Measurements from ENCODE around the gene TSPAN13.

TSPAN13 gene

DNA sequence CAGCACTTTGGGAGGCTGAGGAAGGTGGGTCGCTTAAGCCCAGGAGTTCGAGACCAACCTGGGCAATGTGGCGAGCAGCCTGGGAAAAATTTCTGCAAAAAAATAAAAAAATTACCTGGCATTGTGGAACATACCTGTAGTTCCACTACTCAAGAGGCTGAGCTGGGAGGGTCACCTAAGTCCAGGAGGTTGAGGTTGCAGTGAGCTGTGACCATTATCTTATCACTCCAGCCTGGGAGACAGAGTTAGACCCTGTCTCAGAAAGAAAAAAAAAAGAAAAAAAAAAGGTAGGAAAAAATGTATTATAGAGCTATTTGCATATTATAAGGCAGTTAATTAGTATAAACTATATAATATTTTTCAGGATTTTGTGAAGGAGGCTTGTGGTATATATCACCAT is 11.0 kb upstream of the TSPAN13 start:
- no peak overlapping the region for H3K4me3 ChIP-seq (ENCODE audit: low read length)
- H3K9me3 ChIP-seq (ENCODE audit: control insufficient read depth, low read depth, low read length): no peaks in the 10 kb centered on the region
- H3K9ac ChIP-seq (ENCODE audit: low read length): no peak overlapping the region
- H3K4me1 ChIP-seq (ENCODE audit: control insufficient read depth, low read depth, low read length): peaks cover 18% of the 10 kb centered on the region
- H3K27ac ChIP-seq (ENCODE audit: low read length): no peak overlapping the region
- no peaks in the 10 kb centered on the region for H3K27me3 ChIP-seq (ENCODE audit: control insufficient read depth, insufficient read depth, low read length)
- no peaks in the 10 kb centered on the region for H3K36me3 ChIP-seq (ENCODE audit: control insufficient read depth, low read depth, low read length)

GRCh38 chr7:16743236-16743635 is 10.3 kb upstream of the TSPAN13 start:
- H3K9me3 ChIP-seq (ENCODE audit: control insufficient read depth, low read depth, low read length): no peaks in the 10 kb centered on the region
- no peak overlapping the region for H3K27ac ChIP-seq (ENCODE audit: low read length)
- peaks cover 15% of the 10 kb centered on the region for H3K4me1 ChIP-seq (ENCODE audit: control insufficient read depth, low read depth, low read length)
- H3K4me3 ChIP-seq (ENCODE audit: low read length): no peak overlapping the region
- H3K36me3 ChIP-seq (ENCODE audit: control insufficient read depth, low read depth, low read length): no peaks in the 10 kb centered on the region
- no peaks in the 10 kb centered on the region for H3K27me3 ChIP-seq (ENCODE audit: control insufficient read depth, insufficient read depth, low read length)
- H3K9ac ChIP-seq (ENCODE audit: low read length): no peak overlapping the region

GRCh38 chr7:16744518-16745250 is 8.9 kb upstream of the TSPAN13 start:
- Histone ChIP-seq H3K27ac (ENCODE audit: low read length) (no peak overlapping the region), H3K9ac (ENCODE audit: low read length) (no peak overlapping the region), H3K4me3 (ENCODE audit: low read length) (no peak overlapping the region), H3K4me1 (ENCODE audit: control insufficient read depth, low read depth, low read length) (peaks cover 15% of the 10 kb centered on the region), H3K27me3 (ENCODE audit: control insufficient read depth, insufficient read depth, low read length) (no peaks in the 10 kb centered on the region), H3K9me3 (ENCODE audit: control insufficient read depth, low read depth, low read length) (no peaks in the 10 kb centered on the region), H3K36me3 (ENCODE audit: control insufficient read depth, low read depth, low read length) (no peaks in the 10 kb centered on the region)

DNA sequence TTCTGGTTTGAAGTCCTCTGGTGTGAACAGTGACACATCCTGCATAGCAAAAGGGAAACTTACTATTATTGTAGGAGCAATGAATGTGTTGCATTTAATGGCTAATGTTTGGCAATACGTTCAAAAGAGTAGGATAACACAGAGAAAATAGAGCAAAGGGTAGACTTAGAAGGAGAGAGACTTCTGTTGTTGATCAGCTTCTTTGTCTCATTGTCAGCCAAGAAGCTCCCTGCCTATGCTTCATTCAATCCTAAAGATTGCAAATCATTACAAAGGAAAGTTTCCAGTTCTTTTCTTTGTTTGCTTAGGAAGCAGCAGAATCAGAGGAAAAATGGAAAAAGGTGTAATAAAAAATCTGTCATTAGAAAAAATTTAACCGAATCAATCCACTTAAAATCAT is 7.9 kb upstream of the TSPAN13 start:
- Histone ChIP-seq H3K4me1 (ENCODE audit: control insufficient read depth, low read depth, low read length) (peaks cover 15% of the 10 kb centered on the region), H3K4me3 (ENCODE audit: low read length) (no peak overlapping the region), H3K36me3 (ENCODE audit: control insufficient read depth, low read depth, low read length) (no peaks in the 10 kb centered on the region), H3K9ac (ENCODE audit: low read length) (no peak overlapping the region), H3K27me3 (ENCODE audit: control insufficient read depth, insufficient read depth, low read length) (no peaks in the 10 kb centered on the region), H3K27ac (ENCODE audit: low read length) (no peak overlapping the region), H3K9me3 (ENCODE audit: control insufficient read depth, low read depth, low read length) (no peaks in the 10 kb centered on the region)

GRCh38 chr7:16747102-16747501 is 6.5 kb upstream of the TSPAN13 start:
- Histone ChIP-seq H3K27ac (ENCODE audit: low read length) (no peak overlapping the region), H3K9ac (ENCODE audit: low read length) (no peak overlapping the region), H3K9me3 (ENCODE audit: control insufficient read depth, low read depth, low read length) (no peaks in the 10 kb centered on the region), H3K4me3 (ENCODE audit: low read length) (no peak overlapping the region), H3K27me3 (ENCODE audit: control insufficient read depth, insufficient read depth, low read length) (no peaks in the 10 kb centered on the region), H3K4me1 (ENCODE audit: control insufficient read depth, low read depth, low read length) (peaks cover 15% of the 10 kb centered on the region), H3K36me3 (ENCODE audit: control insufficient read depth, low read depth, low read length) (no peaks in the 10 kb centered on the region)

DNA sequence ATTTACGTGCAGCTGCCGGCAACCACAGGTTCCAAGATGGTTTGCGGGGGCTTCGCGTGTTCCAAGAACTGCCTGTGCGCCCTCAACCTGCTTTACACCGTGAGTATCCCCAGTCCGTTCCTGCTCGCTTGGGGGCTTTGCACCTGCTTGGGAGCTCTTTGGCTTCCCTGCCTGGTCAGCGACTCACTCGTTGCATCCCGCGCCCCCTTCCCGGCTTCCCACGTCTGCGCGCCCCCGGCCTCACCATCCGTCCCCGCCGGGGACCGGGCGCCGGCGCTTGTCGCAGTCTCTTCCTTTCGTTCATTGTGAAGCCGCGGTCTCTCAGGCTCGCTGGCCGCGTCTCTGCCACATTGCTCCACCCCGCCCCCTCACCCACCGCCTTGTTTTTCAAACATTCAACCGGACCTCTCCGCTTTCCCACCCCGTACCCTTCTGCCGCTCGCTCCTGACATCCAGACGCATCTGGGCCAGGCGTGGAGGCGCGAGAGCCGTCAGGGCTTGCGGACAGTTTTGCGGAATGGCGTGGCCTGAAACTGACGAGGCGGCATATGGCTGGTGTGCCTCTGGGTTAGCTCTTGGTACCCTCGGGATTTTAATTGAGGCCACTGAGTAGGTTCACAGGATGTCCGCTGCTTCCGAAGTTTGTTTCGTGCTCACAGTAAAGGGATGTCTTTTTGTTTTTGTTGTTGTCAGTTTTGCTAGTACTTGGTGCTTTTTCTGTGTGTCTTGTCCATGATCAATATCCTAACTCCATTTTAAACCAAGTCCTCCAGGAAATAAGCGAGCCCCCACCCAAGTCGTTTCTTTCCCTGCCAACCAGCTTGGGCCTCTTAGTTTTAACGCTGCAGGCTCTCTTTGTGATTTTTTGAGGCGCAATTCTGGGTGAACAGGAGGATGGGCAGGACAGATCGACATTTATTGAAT is 639 bp downstream of the TSPAN13 start:
- H3K27ac ChIP-seq (ENCODE audit: low read length): no peak overlapping the region
- peak overlapping the region; percentile 79 for H3K9ac ChIP-seq (ENCODE audit: low read length)
- H3K36me3 ChIP-seq (ENCODE audit: control insufficient read depth, low read depth, low read length): no peaks in the 10 kb centered on the region
- peaks cover 13% of the 10 kb centered on the region for H3K27me3 ChIP-seq (ENCODE audit: control insufficient read depth, insufficient read depth, low read length)
- H3K9me3 ChIP-seq (ENCODE audit: control insufficient read depth, low read depth, low read length): no peaks in the 10 kb centered on the region
- H3K4me1 ChIP-seq (ENCODE audit: control insufficient read depth, low read depth, low read length): peaks cover 11% of the 10 kb centered on the region
- peak overlapping the region; percentile 91 for H3K4me3 ChIP-seq (ENCODE audit: low read length)

GRCh38 chr7:16754856-16755317 is 1.3 kb downstream of the TSPAN13 start:
- peak overlapping the region; percentile 91 for H3K4me3 ChIP-seq (ENCODE audit: low read length)
- H3K9me3 ChIP-seq (ENCODE audit: control insufficient read depth, low read depth, low read length): no peaks in the 10 kb centered on the region
- peaks cover 11% of the 10 kb centered on the region for H3K4me1 ChIP-seq (ENCODE audit: control insufficient read depth, low read depth, low read length)
- peaks cover 13% of the 10 kb centered on the region for H3K27me3 ChIP-seq (ENCODE audit: control insufficient read depth, insufficient read depth, low read length)
- no peaks in the 10 kb centered on the region for H3K36me3 ChIP-seq (ENCODE audit: control insufficient read depth, low read depth, low read length)
- no peak overlapping the region for H3K27ac ChIP-seq (ENCODE audit: low read length)
- H3K9ac ChIP-seq (ENCODE audit: low read length): peak overlapping the region; percentile 79

GRCh38 chr7:16755397-16755796 is 1.8 kb downstream of the TSPAN13 start:
- H3K9ac ChIP-seq (ENCODE audit: low read length): no peak overlapping the region
- no peaks in the 10 kb centered on the region for H3K9me3 ChIP-seq (ENCODE audit: control insufficient read depth, low read depth, low read length)
- H3K36me3 ChIP-seq (ENCODE audit: control insufficient read depth, low read depth, low read length): no peaks in the 10 kb centered on the region
- H3K27me3 ChIP-seq (ENCODE audit: control insufficient read depth, insufficient read depth, low read length): peaks cover 13% of the 10 kb centered on the region
- peaks cover 11% of the 10 kb centered on the region for H3K4me1 ChIP-seq (ENCODE audit: control insufficient read depth, low read depth, low read length)
- H3K4me3 ChIP-seq (ENCODE audit: low read length): peak overlapping the region; percentile 91
- H3K27ac ChIP-seq (ENCODE audit: low read length): no peak overlapping the region

DNA sequence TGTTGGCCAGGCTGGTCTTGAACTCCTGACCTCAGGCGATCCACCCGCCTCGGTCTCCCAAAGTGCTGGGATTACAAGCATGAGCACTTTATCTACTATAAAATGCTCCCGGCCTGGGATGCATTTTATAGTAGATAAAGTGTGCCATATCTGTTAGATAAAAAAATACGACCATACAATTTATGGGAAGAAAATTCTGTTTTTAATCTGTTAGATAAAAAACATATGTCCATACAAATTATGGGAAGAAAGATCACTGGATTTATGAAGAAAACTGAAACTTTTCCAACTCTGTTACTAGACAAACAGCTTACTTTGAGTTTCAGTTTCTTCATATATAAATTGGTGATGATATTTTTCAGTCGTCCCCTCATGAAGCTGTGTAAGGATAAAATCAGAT is 4.5 kb downstream of the TSPAN13 start:
- H3K4me1 ChIP-seq (ENCODE audit: control insufficient read depth, low read depth, low read length): peaks cover 11% of the 10 kb centered on the region
- no peaks in the 10 kb centered on the region for H3K9me3 ChIP-seq (ENCODE audit: control insufficient read depth, low read depth, low read length)
- H3K4me3 ChIP-seq (ENCODE audit: low read length): no peak overlapping the region
- no peak overlapping the region for H3K27ac ChIP-seq (ENCODE audit: low read length)
- H3K27me3 ChIP-seq (ENCODE audit: control insufficient read depth, insufficient read depth, low read length): peaks cover 13% of the 10 kb centered on the region
- no peak overlapping the region for H3K9ac ChIP-seq (ENCODE audit: low read length)
- H3K36me3 ChIP-seq (ENCODE audit: control insufficient read depth, low read depth, low read length): no peaks in the 10 kb centered on the region

DNA sequence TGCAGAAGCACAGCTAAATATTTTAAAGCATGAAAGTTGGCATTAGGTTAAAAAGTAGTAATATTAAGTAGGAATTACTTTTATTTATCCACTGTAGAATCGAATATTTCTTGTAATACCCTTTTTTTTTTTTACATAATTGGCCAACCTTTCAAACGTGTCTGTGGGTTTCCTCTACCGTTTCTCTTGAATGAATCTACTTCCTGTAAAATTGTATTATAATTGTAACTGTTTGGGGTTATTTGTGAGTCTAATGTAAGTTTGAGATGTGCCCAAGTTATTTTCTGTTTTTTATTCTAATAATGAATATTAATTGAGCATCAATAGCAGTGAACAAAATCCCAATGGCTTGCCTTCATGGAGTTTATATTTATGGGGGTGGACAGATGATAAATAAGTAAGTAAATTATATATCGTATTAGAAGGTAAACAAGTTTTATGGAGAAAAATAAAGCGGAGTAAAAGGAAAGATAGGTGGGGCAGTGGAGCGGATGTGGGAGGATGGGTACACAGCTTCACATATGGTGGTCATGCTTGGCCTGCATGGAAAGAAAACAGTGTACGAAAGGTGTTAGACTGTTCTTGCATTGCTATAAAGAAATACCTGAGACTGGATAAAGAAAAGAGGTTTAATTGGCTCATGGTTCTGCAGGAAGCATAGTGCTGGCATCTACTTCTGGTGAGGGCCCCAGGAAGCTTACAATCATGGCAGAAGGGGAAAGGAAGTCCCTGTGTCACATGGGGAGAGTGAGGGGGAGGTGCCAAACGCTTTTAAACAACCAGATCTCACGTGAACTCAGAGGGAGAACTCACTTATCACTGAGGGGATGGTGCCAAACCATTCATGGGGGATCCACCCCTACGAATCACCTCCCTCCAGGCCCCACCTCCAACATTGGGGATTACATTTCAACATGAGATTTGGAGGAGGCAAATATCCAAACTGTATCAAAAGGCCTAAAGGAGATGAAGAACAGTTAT is 5.4 kb downstream of the TSPAN13 start:
- no peaks in the 10 kb centered on the region for H3K36me3 ChIP-seq (ENCODE audit: control insufficient read depth, low read depth, low read length)
- no peak overlapping the region for H3K9ac ChIP-seq (ENCODE audit: low read length)
- no peaks in the 10 kb centered on the region for H3K9me3 ChIP-seq (ENCODE audit: control insufficient read depth, low read depth, low read length)
- no peak overlapping the region for H3K4me3 ChIP-seq (ENCODE audit: low read length)
- no peak overlapping the region for H3K27ac ChIP-seq (ENCODE audit: low read length)
- H3K4me1 ChIP-seq (ENCODE audit: control insufficient read depth, low read depth, low read length): peaks cover 11% of the 10 kb centered on the region
- H3K27me3 ChIP-seq (ENCODE audit: control insufficient read depth, insufficient read depth, low read length): peaks cover 13% of the 10 kb centered on the region

- H3K27ac ChIP-seq (ENCODE audit: low read length): no peak overlapping the region
- no peak overlapping the region for H3K9ac ChIP-seq (ENCODE audit: low read length)
- no peak overlapping the region for H3K4me3 ChIP-seq (ENCODE audit: low read length)
- no peaks in the 10 kb centered on the region for H3K9me3 ChIP-seq (ENCODE audit: control insufficient read depth, low read depth, low read length)
- peaks cover 7% of the 10 kb centered on the region for H3K4me1 ChIP-seq (ENCODE audit: control insufficient read depth, low read depth, low read length)
- no peaks in the 10 kb centered on the region for H3K36me3 ChIP-seq (ENCODE audit: control insufficient read depth, low read depth, low read length)
- H3K27me3 ChIP-seq (ENCODE audit: control insufficient read depth, insufficient read depth, low read length): peaks cover 8% of the 10 kb centered on the region
Observed at GRCh38 chr7:16759840-16760239, 6.3 kb downstream of the TSPAN13 start.
